GM12878 (cell line): ENCODE results near the gene CNTNAP5. TPM values are rescaled to one million over a fixed set of nuclear protein-coding genes. Genes with fewer than 3 reads are reported as not detected.

Experiments
- ATAC-seq: fragments of 200-7000 bp; cut with Tn5 transposase; 3 replicates; pipeline ENCODE4 v1.9.1; 2020; ENCODE audit warnings: mild to moderate bottlenecking, moderate library complexity
- BruUV-seq: library from RNA; stranded (reverse); fragments of 400-500 nt; replicated peaks from 2 replicates; lab custom pipeline; 2021; lab: Mats Ljungman, UMichigan
- CTCF ChIA-PET: fragments of 300-600 bp; sonication (Branson Sonifier 250); formaldehyde crosslinking; extraction: SDS; loops from one replicate; lab custom pipeline; 2021; ENCODE audit warnings: inconsistent platforms; lab: Yijun Ruan, JAX
- POLR2A ChIA-PET: fragments of 350-600 bp; formaldehyde crosslinking; extraction: SDS; loops from one replicate; lab custom pipeline; 2021; ENCODE audit warnings: inconsistent platforms; lab: Charles Lee
- RAD21 ChIA-PET: fragments of 300-600 bp; sonication (Branson Sonifier 250); formaldehyde crosslinking; loops from one replicate; lab custom pipeline; 2023; ENCODE audit warnings: antibody characterized with exemption; ENCODE audit not compliant: unreplicated experiment; lab: Charles Lee
- SMC1A ChIA-PET: fragments of 300-600 bp; sonication (Branson Sonifier 250); formaldehyde crosslinking; loops from one replicate; lab custom pipeline; 2023; ENCODE audit not compliant: unreplicated experiment, uncharacterized antibody; lab: Charles Lee
- DNase-seq: peaks from one replicate; pipeline ENCODE4 v3.0.0-alpha.2; 2011; ENCODE audit warnings: low read depth, low spot score
- FAIRE-seq: peaks from 3 replicates; lab custom pipeline; 2011; peaks lifted over from hg19 to GRCh38; lab: Jason Lieb, UNC
- H2AFZ ChIP-seq: 2 replicates; pipeline ENCODE4 v1.6.0; 2011; ENCODE audit warnings: low read depth, low read length, control low read depth; ENCODE audit not compliant: control insufficient read depth
- H3K27ac ChIP-seq: 2 replicates; pipeline ENCODE4 v1.5.1; 2011; ENCODE audit warnings: control low read depth; ENCODE audit not compliant: control insufficient read depth, insufficient read depth
- H3K27me3 ChIP-seq, 2 experiments: replicated peaks in 1 of 2; 2 replicates each; pipeline versions ENCODE4 v1.6.0 to v1.6.1; 2011; ENCODE audit warnings: low read length in 1 of 2; ENCODE audit not compliant: control insufficient read depth in 2 of 2, insufficient read depth in 2 of 2
- H3K36me3 ChIP-seq, 2 experiments: 2 replicates each; pipeline ENCODE4 v1.5.1; 2011; ENCODE audit warnings: low read length in 1 of 2; ENCODE audit not compliant: control insufficient read depth in 2 of 2, insufficient read depth in 2 of 2
- H3K4me1 ChIP-seq: 2 replicates; pipeline ENCODE4 v1.6.1; 2011; ENCODE audit warnings: mild to moderate bottlenecking, low read length, moderate library complexity, mixed read lengths; ENCODE audit not compliant: control insufficient read depth, insufficient read depth
- H3K4me2 ChIP-seq: 2 replicates; pipeline ENCODE4 v1.6.0; 2011; ENCODE audit warnings: control low read depth; ENCODE audit not compliant: control insufficient read depth, insufficient read depth
- H3K4me3 ChIP-seq: fragments of 200-600 bp; sonication (generic); 2 replicates; pipeline ENCODE4 v1.5.1; 2016
- H3K79me2 ChIP-seq: 2 replicates; pipeline ENCODE4 v1.6.0; 2011; ENCODE audit warnings: low read length; ENCODE audit not compliant: control insufficient read depth, insufficient read depth
- H3K9ac ChIP-seq: 2 replicates; pipeline ENCODE4 v1.8.0; 2011; ENCODE audit warnings: low read length, control low read depth, mixed read lengths; ENCODE audit not compliant: control insufficient read depth, insufficient read depth
- H3K9me3 ChIP-seq: replicated peaks from 3 replicates; pipeline ENCODE4 v1.5.1; 2011; ENCODE audit warnings: mild to moderate bottlenecking, low read length; ENCODE audit not compliant: control insufficient read depth, insufficient read depth
- H4K20me1 ChIP-seq: 2 replicates; pipeline ENCODE4 v1.6.0; 2011; ENCODE audit not compliant: control insufficient read depth, insufficient read depth
- BCLAF1 ChIP-seq: fragments of 450-650 bp; IDR thresholded peaks from 2 replicates; pipeline ENCODE4 v1.6.1; 2017; ENCODE audit warnings: antibody characterized with exemption, mild to moderate bottlenecking, moderate library complexity
- BHLHE40 ChIP-seq, 2 experiments: fragments of 450-650 bp in 1 of 2; IDR thresholded peaks; 2 replicates each; pipeline ENCODE4 v1.6.1; 2011 to 2017; ENCODE audit warnings: low read depth in 2 of 2, borderline replicate concordance in 1 of 2, improper control_type of control experiment in 1 of 2, low read length in 1 of 2, mild to moderate bottlenecking in 1 of 2
- BMI1 ChIP-seq: fragments of 450-650 bp; IDR thresholded peaks from 2 replicates; pipeline ENCODE4 v1.6.1; 2016; ENCODE audit warnings: mild to moderate bottlenecking, moderate library complexity, borderline replicate concordance
- CBFB ChIP-seq: IDR thresholded peaks from 2 replicates; pipeline ENCODE4 v1.6.1; 2016; ENCODE audit warnings: antibody characterized with exemption, low read depth
- EED ChIP-seq: sonication (generic); IDR thresholded peaks from 2 replicates; pipeline ENCODE4 v1.6.1; 2016; ENCODE audit warnings: antibody characterized with exemption, low read depth
- FOXM1 ChIP-seq: IDR thresholded peaks from 2 replicates; pipeline ENCODE4 v1.6.1; 2012; ENCODE audit warnings: low read depth, mild to moderate bottlenecking, inconsistent platforms, low read length, moderate library complexity
- JUNB ChIP-seq: IDR thresholded peaks from 2 replicates; pipeline ENCODE4 v1.6.1; 2016; ENCODE audit warnings: antibody characterized with exemption, mild to moderate bottlenecking
- MEF2B ChIP-seq: fragments of 450-650 bp; IDR thresholded peaks from 2 replicates; pipeline ENCODE4 v1.6.1; 2018; ENCODE audit warnings: mild to moderate bottlenecking, moderate library complexity; ENCODE audit not compliant: partially characterized antibody, poor library complexity, severe bottlenecking
- PML ChIP-seq: IDR thresholded peaks from 2 replicates; pipeline ENCODE4 v1.6.1; 2012; ENCODE audit warnings: low read length, inconsistent platforms
- RB1 ChIP-seq: fragments of 450-650 bp; formaldehyde crosslinking; IDR thresholded peaks from 2 replicates; pipeline ENCODE4 v1.6.1; 2017; ENCODE audit warnings: mild to moderate bottlenecking, borderline replicate concordance
- ZBTB40 ChIP-seq: fragments of 450-650 bp; IDR thresholded peaks from 2 replicates; pipeline ENCODE4 v1.6.1; 2016; ENCODE audit warnings: mild to moderate bottlenecking, moderate library complexity, borderline replicate concordance
- ZSCAN29 ChIP-seq: fragments of 450-650 bp; IDR thresholded peaks from 2 replicates; pipeline ENCODE4 v1.6.1; 2017; ENCODE audit warnings: mild to moderate bottlenecking, moderate library complexity
- WGBS: methylation state at CpG from one replicate; pipeline ENCODE4 v1.1.6; 2016; ENCODE audit warnings: low lambda C conversion rate; ENCODE audit not compliant: insufficient replicate concordance, insufficient coverage; ENCODE audit errors: missing lambda C conversion rate; 5-methylcytosine and 5-hydroxymethylcytosine counted together
- in situ Hi-C: fragments of 300-500 bp; cut with MboI; formaldehyde crosslinking; loops from 9 replicates; pipeline ENCODE4 v1.14.3; 2018; ENCODE audit warnings: mixed read lengths
- intact Hi-C: fragments of 100-400 bp; cut with micrococcal nuclease; formaldehyde crosslinking; loops from one replicate; pipeline ENCODE4 v1.14.2; 2022; ENCODE audit not compliant: unreplicated experiment
- polyA plus RNA-seq, 11 experiments: library from polyadenylated mRNA; depleted of rRNA in 4 of 11; unstranded in 6 of 11; stranded (reverse) in 5 of 11; fragments of >200 nt; fragmentation: Nextera tagmentation in 4 of 11; fragmentation: Illumina TruSeq in 1 of 11; extraction: Ambion mirVana in 4 of 11; extraction: Trizol in 1 of 11; gene quantifications; 1 replicate in 1 of 11; 2 replicates in 10 of 11; pipeline versions ENCODE4 v1.2.1 to v1.2.3, GENCODE V29; 2011 to 2016; ENCODE audit warnings: inconsistent platforms in 2 of 11, missing spikeins in 2 of 11, low read depth in 1 of 11
- total RNA-seq, 4 experiments: library from RNA; depleted of rRNA in 3 of 4; stranded (reverse); fragments of >200 nt in 3 of 4; fragmentation: Illumina TruSeq in 1 of 4; extraction: Trizol in 1 of 4; gene quantifications; 2 replicates each; pipeline versions ENCODE4 v1.2.1 to v1.2.3, GENCODE V29; 2013 to 2021

Gene CNTNAP5
- total and polyA plus RNA-seq, 10 of the 15 experiments (the other 5 are each of a cell fraction or from before 2014, with no cell fraction given), result not detected

GRCh38 chr2:124894199-124894598, 869.1 kb downstream of the CNTNAP5 start:
- no peak for ATAC-seq
- intact Hi-C loops (no loop called here), in situ Hi-C loops (no loop called here)
- POLR2A ChIA-PET, result no interaction called here
- Histone ChIP-seq H3K27me3 (no peaks in the 10 kb centered on the region), H3K4me2 (no peak overlapping the region), H3K4me3 (no peak overlapping the region), H3K4me1 (no peaks in the 10 kb centered on the region), H3K79me2 (no peaks in the 10 kb centered on the region), H3K9me3 (no peaks in the 10 kb centered on the region), H3K36me3 (no peaks in the 10 kb centered on the region), H4K20me1 (no peaks in the 10 kb centered on the region), H3K9ac (no peak overlapping the region), H3K27ac (no peak overlapping the region), H2AFZ (no peak overlapping the region)
- DNase-seq, result no peak
- RAD21 ChIA-PET, result no interaction called here
- SMC1A ChIA-PET, result no interaction called here
- 0% methylated on average over 2 of the region's 2 CpGs for WGBS
- CTCF ChIA-PET, result interaction anchor here (0.7 kb wide), 1 partner anchor 53 kb away, joined by 3 read pairs; no protein-coding TSS in a partner anchor
- no peak for TF ChIP-seq RB1
- no peak for TF ChIP-seq JUNB
- TF ChIP-seq PML, result no peak
- no peak for TF ChIP-seq CBFB
- no TSS peak for BruUV-seq
- FAIRE-seq, result no peak

- H4K20me1 ChIP-seq, result no peaks in the 10 kb centered on the region
- no peaks in the 10 kb centered on the region for H3K27me3 ChIP-seq
- RAD21 ChIA-PET, result no interaction called here
- no peak overlapping the region for H3K9ac ChIP-seq
- FAIRE-seq, result no peak
- POLR2A ChIA-PET, result no interaction called here
- no peak for ATAC-seq
- H3K4me3 ChIP-seq, result no peak overlapping the region
- no peaks in the 10 kb centered on the region for H3K79me2 ChIP-seq
- H3K27ac ChIP-seq, result no peak overlapping the region
- H3K4me1 ChIP-seq, result no peaks in the 10 kb centered on the region
- intact Hi-C loops, result no loop called here
- WGBS, result 29% methylated on average over 4 of the region's 4 CpGs
- in situ Hi-C loops, result no loop called here
- DNase-seq, result no peak
- TF ChIP-seq BCLAF1 (no peak), ZBTB40 (no peak), BHLHE40 (IDR thresholded peaks at IDR 0.05; ENCODE audit: borderline replicate concordance in 1 of 2, low read depth in 2 of 2, low read length in 1 of 2) (no peak), BMI1 (no peak), ZSCAN29 (no peak), FOXM1 (no peak), EED (no peak), MEF2B (no peak)
- BruUV-seq, result no TSS peak
- H3K9me3 ChIP-seq, result no peaks in the 10 kb centered on the region
- no peaks in the 10 kb centered on the region for H3K36me3 ChIP-seq
- SMC1A ChIA-PET, result interaction anchor here (0.8 to 1.1 kb wide), 2 partner anchors 10 to 30 kb away, joined by 3 read pairs; no protein-coding TSS in a partner anchor
- H2AFZ ChIP-seq, result no peak overlapping the region
- CTCF ChIA-PET, result interaction anchor here (0.6 kb wide), 1 partner anchor 148 kb away, joined by 3 read pairs; no protein-coding TSS in a partner anchor
- no peak overlapping the region for H3K4me2 ChIP-seq
These were observed 873.7 kb downstream of the CNTNAP5 start for GRCh38 chr2:124898827-124899226.
